Measurements from ENCODE around the gene ADAMTSL1.

- no peak for TF ChIP-seq CTCF (IDR thresholded peaks at IDR 0.05; ENCODE audit: insufficient read depth, low read depth, low read length)
- TF ChIP-seq EZH2 (IDR thresholded peaks at IDR 0.05; ENCODE audit: insufficient read depth, low read length): no peak
Observed at GRCh38 chr9:18429070-18429469, 44.9 kb upstream of the ADAMTSL1 start.

Measured in astrocyte (in vitro differentiated cells and primary cell).